HG03066 (cell line): ENCODE results near the gene SPATA31A5.
"Not testable (repeated sequence)": the region's sequence is repeated elsewhere in the genome, so short reads cannot be mapped to it uniquely, and the experiment has no call there.

ENCODE experiments used
- ATAC-seq: cut with Tn5 transposase; IDR thresholded peaks from one replicate; pipeline ENCODE4 v1.9.1; 2021; ENCODE audit warnings: low read depth; ENCODE audit not compliant: unreplicated experiment

The SPATA31A5 gene

DNA sequence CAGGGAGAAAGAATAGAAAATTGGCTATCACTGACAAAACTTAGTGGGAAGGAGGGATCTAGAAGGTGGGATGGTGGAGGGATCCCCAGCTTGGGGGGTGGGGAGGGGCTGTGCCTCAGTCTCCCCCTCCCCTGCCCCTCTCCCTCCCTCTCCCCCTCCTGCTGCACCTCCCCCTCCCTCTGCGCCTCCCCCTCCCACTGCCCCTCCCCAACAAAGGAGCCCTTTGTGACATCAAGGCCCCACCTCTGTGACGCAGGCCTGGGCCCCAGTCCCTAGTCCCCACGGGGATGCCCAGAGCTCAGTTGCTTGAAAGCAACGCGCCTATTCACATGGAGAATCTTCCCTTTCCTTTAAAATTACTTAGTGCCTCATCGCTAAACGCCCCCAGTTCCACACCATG lies at the start of gene SPATA31A5:
TSS of gene SPATA31A5 (plus strand) at position 301 of the 400 bp plus-strand sequence. CDS start at position 330, 29 bp downstream.
- not testable (repeated sequence) for ATAC-seq

DNA sequence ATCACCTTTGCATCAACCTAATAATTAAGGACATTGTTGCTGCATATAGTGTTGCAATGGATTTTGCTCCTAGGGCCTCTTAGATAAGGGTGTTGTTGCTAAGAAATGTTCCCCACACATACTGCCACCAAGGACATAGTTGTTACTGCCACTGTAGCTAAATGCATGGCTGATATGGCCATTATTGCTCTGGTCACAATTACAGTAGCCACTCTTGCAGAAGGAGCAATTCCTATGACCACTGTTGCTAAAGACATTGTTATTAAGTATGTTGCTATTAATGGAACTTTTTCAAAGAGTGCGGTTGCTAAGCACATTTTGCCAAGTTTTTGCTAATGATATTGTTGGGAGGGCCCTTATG lies 48.8 kb downstream of the SPATA31A5 start:
- ATAC-seq: not testable (repeated sequence)

DNA sequence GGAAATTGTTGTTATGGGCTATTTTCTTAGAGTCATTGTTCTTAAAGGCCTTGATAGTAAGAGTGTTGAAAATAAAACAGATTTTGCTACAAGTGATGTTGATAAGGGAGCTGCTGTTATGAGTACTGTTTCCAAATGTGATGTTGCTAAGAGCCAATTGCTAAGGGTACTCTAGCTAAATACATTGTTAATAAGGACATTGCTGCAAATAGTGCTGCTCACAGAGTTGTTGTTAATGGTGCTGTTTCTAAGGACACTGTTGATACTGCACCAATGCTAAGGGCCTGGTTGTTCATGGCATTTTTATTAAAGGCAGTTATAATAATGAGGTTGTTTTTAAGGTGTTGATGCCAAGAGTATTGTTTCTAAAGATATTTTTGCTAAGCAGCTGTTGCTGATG lies 52.2 kb downstream of the SPATA31A5 start:
- ATAC-seq: not testable (repeated sequence)
